Suppressor macrophage treated with lipopolysaccharide for 4 hours (primary cell): ENCODE measurements around the gene TVP23A.
"Not testable (repeated sequence)": the region's sequence is repeated elsewhere in the genome, so short reads cannot be mapped to it uniquely, and the experiment has no call there.

Source experiments
- DNase-seq: peaks from one replicate; pipeline ENCODE4 v3.0.0-alpha.2; 2020

Gene TVP23A

GRCh38 chr16:10835281-10835931 is 16.8 kb upstream of the TVP23A start:
- DNase-seq = no peak

GRCh38 chr16:10834766-10835165 is 16.2 kb upstream of the TVP23A start:
- DNase-seq = no peak

GRCh38 chr16:10834130-10834529 is 15.5 kb upstream of the TVP23A start:
- DNase-seq = no peak

- DNase-seq = no peak
Measured at GRCh38 chr16:10833271-10833670, 14.7 kb upstream of the TVP23A start.

GRCh38 chr16:10831894-10832886 is 13.6 kb upstream of the TVP23A start:
- peak; percentile 80 for DNase-seq

- DNase-seq = not testable (repeated sequence)
Measured at GRCh38 chr16:10830240-10830639, 11.6 kb upstream of the TVP23A start.

- DNase-seq = not testable (repeated sequence)
Measured at GRCh38 chr16:10829390-10830098, 10.9 kb upstream of the TVP23A start.

GRCh38 chr16:10828851-10829366 is 10.3 kb upstream of the TVP23A start:
- peak; percentile 93 for DNase-seq

- DNase-seq = no peak
Measured at GRCh38 chr16:10827691-10828341, 9.2 kb upstream of the TVP23A start.

- no peak for DNase-seq
Measured at GRCh38 chr16:10824111-10824893, 5.7 kb upstream of the TVP23A start.

GRCh38 chr16:10822702-10823101 is 4.1 kb upstream of the TVP23A start:
- DNase-seq = no peak

- no peak for DNase-seq
Measured at GRCh38 chr16:10820546-10820945, 2.0 kb upstream of the TVP23A start.

GRCh38 chr16:10817514-10817913 is 1.1 kb downstream of the TVP23A start:
- DNase-seq = no peak

GRCh38 chr16:10813099-10813455 is 5.5 kb downstream of the TVP23A start:
- no peak for DNase-seq

GRCh38 chr16:10812312-10813098 is 6.1 kb downstream of the TVP23A start:
- peak; percentile 70 for DNase-seq

GRCh38 chr16:10809706-10810105 is 8.9 kb downstream of the TVP23A start:
- DNase-seq = no peak

GRCh38 chr16:10808850-10809249 is 9.7 kb downstream of the TVP23A start:
- no peak for DNase-seq

GRCh38 chr16:10808218-10808617 is 10.4 kb downstream of the TVP23A start:
- DNase-seq = no peak

- DNase-seq = peak; percentile 82
Measured at GRCh38 chr16:10806698-10807097, 11.9 kb downstream of the TVP23A start.

GRCh38 chr16:10805334-10805733 is 13.3 kb downstream of the TVP23A start:
- no peak for DNase-seq

- peak; percentile 55 for DNase-seq
Measured at GRCh38 chr16:10799736-10800135, 18.9 kb downstream of the TVP23A start.
